OCI-M2 (cell line): ENCODE data around the gene SPC24.
"Not testable (repeated sequence)": the region's sequence is repeated elsewhere in the genome, so short reads cannot be mapped to it uniquely, and the experiment has no call there.

Source experiments
- DNase-seq: peaks from one replicate; lab custom pipeline; 2025; ENCODE audit not compliant: unreplicated experiment; lab: John Stamatoyannopoulos, UW

Gene SPC24

DNA sequence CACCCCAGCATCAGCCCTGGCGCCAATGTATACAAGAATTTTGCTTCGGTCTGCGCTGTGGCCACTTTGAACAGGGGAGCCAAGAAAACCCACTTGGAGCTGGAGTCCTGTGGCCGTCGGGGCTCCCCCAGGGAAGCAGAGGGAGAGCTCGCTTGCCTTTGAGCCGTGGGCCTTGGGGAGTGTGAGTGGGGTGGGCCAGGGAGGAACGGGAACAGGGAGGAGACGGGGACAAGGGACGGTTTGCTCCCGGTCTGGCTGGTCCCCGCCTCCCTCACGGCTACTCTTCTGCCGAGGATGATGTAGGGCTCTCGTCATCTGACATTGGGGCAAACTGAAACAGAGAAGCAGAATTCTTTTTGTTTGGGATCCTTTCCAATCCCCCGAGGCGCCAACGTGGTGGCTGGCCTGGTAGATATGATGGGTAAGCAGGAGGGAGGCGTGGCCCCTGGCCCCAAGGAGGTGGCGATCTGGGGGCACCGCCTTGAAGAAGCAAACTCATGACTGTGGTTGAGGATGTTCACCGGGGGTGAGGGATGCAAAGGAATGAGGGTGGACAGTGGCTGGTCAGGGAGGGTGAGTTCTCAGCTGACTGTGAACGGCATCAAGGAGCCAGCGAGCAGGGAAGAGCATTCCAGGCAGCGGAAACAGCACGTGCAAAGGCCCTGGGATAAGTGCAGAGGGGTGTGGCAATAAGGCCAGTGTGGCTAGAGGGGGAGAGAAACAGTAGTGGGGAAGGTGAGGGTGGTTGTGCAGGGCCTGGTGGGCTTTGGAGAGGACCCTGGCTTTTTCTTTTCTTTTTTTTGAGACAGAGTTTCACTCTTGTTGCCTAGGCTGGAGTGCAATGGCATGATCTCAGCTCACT, 10.9 kb upstream of the SPC24 start:
- no peak for DNase-seq

DNA sequence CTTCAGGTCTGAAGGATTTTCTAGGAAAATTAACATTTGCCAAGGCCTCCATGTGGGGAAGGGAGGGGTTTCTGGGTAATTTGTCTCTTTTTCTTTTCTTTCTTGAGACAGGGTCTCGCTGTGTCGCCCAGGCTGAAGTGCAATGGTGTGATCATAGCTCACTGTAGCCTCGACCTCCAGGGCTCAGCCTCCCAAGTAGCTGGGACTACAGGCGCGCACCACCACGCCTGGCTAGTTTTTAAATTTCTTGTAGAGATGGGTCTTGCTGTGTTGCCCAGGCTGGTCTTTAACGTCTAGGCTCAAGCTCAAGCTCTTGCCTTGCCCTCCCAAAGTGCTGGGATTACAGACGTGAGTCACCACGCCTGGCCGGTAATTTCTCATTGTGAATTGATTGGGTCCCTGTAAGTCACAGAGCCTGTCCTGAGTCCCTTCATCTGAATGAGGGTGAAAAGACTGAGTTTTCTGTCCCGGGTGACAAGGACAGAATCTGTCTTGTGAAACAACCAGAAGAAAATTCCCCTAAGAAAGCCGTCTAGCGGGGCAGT, 10.0 kb upstream of the SPC24 start:
- no peak for DNase-seq

DNA sequence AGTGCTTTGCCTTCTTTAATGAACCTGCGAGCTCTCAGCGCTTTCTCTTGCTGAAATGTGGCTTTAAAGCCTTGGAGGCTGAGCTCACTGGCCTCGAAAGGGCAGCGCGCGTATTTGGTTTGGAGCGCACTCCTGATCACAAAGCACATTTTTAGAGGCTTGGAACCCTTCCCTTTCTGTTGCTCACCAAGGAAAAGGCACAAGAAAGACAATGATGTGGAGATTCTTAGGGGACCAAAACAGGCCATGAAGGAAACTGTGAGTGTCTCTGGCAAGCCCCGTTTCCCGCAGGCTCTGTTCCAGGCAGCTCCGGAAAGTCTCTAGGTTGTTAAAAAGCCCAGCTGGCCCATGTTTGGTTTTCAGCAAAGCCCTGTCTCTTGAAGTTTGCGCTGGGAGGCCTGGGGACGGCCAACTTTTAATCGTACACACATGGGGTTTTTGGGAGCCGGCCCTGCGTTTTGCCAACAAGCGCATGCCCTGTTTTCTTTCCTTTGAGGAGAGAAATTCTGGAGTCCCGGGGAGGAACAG, 9.4 kb upstream of the SPC24 start:
- DNase-seq = no peak

DNA sequence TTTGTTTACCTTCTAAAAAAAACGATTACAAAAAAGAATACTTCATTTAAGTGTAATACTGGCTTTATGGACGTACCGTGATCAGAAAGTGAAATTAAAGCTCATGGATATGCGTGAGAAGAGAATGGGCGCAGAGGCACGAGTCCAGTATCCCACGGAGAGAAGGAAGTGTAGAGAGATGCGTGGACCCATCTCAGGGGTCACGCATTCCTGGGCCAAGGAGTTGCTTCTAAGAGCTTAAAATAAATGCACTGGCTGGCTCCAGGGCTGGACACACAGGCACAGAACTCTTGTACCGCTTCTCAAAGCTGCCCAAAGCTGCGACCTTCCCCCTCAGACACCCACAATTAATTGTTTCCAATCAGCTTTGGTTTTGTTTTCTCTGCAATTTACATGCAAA, 8.7 kb upstream of the SPC24 start:
- no peak for DNase-seq

DNA sequence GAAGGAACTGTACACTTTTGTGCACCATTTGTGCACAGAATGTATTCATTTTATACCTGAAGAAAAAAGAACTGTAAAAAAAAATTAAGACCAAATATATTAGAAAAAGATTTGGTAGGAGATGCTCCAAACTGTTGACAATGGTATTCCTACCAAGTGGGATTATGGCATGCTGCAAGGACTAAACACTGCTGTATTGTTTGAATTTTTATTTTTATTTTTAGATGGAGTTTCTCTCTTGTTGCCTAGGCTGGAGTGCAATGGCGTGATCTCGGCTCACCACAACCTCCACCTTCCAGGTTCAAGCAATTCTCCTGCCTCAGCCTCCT, 4.8 kb upstream of the SPC24 start:
- not testable (repeated sequence) for DNase-seq

DNA sequence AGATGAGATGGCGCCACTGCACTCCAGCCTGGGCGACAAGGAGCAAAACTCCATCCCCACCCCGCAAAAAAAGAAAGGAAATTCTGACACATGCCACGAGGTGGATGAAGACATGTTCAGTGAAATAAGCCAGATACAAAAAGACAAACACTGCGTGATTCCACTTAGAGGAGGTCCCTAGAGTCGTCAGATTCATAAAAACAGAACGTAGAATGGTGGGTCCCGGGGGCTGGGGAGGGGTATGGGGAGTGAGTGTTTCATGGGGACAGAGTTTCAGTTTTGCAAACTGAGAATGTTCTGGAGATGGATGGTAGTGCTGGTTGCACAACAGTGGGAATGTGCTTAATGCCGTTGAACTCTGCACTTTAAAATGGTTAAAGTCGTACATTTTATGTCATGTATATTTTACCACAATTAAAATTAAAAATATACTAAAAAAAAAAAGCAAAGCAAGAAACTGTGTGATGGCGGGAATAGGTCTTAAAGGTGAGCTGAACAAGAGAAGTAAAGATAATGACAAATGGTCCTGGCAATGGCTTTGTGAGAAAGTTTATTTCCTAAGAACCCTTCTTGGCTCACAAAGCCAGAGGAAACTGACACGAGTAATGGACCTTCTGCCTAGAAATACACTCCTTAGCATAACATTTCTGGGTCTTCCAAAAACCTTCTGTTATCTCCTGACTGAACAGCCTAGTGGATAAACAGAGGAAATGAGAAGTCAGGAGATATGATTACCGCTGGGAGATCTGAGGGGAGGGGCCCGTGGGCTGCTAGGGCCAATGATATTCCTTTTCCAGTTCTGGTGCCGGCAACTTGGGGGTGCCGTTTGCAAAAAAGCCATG, 4.2 kb upstream of the SPC24 start:
- peak; percentile 94 for DNase-seq

DNA sequence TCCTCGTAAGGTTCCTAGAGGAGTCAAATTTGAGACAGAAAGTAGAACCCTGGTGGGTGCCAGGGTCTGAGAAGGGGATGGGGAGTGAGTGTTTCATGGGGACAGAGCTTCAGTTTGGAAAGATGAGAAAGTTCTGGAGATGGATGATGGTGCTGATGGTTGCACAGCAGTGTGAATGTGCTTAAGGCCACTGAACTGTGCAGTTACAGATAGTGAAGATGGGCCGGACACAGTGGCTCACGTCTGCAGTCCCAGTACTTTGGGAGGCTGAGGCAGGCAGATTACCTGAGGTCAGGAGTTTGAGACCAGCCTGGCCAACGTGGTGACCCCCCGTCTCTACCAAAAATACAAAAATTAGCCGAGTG, 917 bp downstream of the SPC24 start:
- DNase-seq = no peak

DNA sequence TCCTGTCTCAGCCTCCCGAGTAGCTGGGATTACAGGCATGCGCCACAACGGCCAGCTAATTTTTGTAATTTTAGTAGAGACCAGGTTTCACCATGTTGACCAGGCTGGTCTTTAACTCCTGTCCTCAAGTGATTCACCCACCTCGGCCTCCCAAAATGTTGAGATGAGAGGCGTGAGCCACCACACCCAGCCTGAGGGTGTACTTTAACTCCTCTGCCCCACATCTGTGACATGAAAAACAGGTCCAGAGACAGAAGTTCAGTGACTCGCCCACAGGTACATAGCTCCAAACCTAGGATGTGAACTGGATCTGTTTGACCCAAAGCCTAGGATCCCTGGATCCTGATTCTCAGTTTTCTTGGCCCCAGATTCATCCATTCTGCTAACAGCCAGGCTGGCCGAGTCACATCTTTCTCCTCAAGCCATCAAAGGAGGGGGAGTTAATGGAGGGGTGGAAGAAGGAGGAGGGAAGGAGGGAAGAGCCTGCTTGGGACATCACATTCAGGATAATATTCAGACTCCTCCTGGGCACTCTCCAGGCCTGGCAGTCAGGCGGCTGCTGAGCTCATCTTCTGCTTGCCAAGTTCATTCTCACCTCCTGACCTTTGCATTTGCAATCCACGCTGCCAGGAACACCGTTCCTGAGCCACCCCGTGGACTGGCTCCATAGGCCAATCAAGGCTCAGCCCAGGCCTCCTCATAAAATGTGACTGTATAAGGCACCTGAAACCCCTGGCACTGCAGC, 3.1 kb downstream of the SPC24 start:
- DNase-seq = no peak

DNA sequence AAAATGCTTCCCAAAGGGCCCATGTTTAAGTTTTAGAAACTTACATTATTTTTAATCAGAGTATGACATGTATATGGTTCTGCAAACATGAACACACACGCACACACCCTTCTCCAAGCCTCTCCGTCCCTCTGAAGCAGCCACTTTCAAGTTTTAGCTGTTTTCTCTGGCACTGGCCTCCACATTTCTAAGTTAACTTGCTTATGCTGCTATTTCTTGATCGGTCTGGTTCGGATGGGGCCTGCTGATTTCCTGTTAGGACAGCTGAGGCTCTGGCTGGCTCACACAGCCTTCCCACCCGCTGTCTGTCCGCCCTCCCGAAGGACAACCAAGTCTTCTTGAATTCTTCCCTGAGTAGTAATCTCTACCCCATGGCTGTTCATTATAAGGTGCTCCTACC, 4.4 kb downstream of the SPC24 start:
- no peak for DNase-seq

DNA sequence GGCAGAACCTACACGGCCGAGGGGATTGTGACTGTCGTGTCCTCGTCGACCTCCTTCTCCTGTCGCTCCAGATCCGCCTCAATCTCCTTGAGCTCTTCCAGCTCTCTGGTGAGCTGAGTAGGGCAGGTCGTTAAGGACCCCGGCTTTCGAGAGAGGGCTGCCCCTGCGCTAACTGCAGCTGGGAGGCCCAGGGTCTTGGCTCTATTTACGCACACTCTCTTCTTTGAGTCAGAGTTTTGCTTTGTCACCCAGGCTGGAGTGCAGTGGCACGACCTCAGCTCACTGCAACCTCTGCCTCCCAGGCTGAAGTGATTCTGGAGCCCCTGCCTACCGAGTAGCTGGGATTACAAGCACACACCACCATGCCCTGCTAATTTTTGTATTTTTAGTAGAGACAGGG, 7.6 kb downstream of the SPC24 start:
- no peak for DNase-seq

DNA sequence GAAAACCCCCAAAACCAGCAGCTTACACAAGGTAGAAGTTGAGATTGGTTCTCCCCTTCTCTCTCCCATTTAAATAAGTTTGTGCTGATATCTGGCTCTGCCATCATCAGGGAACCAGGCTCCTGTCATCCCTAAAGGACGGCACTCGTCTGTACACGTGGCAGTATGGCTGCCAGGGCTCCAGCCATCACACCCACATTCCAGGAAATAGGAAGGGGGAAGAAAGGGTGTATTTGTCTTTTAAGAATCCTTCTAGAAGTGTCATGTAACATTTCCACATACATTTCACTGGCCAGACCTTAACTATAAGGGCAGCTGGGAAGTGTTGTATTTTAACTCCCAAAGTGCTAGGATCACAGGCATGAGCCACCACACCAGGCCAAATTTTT, 10.1 kb downstream of the SPC24 start:
- no peak for DNase-seq

DNA sequence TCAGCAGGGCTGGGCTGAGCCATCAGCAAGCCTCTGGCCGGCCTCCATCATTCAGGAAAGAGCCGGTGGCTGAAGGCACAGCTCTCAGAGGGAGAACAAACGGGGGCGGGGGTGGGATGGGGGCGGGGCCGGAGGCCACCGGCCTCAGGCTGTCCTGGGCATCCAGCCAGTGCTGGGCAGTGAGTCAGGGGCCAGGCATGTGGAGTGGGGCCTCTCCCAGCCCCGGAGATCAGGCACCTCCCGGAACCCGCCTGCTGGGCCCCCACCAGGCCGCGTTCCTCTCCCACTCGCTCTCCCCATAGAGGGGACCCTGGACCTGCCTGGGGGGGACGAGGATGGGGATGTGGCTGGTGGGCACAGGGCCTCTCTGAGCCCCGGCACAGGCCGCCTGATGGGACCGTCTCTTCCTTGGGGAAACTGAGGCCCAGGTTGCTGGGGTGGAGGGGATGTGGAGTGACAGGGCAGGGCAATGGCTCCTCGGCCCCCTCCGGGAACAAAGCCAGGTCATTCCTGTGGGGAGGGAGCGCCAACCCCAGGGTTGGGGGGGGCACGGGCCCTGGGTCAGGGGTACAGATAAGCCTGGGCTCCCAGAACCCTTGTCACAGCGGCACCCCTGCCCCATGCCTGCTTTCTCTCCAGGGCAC, 12.9 kb downstream of the SPC24 start:
- no peak for DNase-seq

DNA sequence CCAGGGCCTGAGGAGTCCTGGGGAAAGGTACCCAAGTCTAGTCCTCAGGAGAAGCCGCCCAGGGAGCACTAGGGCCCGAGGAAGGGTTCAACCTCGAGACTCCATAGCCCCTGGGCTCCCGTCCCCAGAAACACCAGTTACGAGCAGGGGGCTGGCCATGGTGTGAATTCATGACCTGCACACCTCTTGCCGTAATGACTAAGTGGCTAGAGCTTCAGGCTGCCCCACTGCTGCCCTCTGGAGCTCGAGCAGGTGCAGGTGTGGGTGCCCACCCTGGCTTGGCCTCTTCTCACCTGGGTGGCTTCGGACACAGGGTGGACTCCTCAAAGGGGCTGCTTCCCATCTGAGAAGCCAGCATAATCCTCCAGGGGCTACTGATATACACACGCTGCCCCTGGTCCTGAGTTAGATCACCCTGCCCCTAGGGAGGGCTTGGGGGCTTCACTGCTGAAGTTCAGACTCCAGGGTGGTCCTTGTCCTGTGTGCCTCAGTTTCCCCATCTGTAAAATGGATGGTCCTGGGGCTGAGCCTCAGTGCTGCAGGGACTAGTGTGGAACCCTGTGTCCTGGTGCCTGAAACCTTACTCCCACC, 13.6 kb downstream of the SPC24 start:
- no peak for DNase-seq

DNA sequence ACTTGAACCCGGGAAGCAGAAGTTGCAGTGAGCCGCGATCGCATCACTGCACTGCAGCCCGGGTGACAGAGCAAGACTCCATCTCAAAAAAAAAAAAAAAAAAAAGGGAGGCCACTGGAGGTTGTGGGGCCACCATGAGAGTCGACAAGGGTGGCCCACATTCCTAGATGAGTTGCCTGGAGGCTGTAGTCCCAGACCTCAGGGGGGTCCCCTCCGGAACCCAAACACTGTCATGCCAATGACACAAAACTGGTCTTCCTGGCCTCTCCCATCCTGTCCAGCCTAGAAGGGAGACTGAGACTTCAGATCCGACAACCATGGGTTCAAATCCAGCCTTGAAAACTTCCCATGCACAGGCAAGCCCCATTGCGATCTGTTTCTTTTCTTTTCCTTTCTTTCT, 14.7 kb downstream of the SPC24 start:
- DNase-seq = no peak

DNA sequence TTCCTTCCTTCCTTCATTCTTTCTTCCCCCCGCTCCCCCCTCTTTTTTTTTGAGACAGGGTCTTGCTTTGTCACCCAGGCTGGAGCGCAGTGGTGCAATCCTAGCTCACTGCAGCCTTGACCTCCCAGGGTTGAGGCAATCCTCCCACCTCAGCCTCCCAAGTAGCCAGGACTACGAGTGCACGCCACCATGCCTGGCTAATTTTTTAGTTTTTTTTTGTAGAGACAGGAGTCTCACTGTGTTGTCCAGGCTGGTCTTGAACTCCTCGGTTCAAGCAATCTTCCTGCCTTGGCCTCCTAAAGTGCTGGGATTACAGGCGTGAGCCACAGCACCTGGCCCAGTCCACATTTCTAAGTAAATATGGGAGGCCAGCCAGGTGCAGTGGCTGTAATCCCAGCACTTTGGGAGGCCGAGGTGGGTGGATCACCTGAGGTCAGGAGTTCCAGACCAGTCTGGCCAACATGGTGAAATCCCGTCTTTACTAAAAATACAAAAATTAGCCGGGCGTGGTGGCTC, 15.5 kb downstream of the SPC24 start:
- not testable (repeated sequence) for DNase-seq

DNA sequence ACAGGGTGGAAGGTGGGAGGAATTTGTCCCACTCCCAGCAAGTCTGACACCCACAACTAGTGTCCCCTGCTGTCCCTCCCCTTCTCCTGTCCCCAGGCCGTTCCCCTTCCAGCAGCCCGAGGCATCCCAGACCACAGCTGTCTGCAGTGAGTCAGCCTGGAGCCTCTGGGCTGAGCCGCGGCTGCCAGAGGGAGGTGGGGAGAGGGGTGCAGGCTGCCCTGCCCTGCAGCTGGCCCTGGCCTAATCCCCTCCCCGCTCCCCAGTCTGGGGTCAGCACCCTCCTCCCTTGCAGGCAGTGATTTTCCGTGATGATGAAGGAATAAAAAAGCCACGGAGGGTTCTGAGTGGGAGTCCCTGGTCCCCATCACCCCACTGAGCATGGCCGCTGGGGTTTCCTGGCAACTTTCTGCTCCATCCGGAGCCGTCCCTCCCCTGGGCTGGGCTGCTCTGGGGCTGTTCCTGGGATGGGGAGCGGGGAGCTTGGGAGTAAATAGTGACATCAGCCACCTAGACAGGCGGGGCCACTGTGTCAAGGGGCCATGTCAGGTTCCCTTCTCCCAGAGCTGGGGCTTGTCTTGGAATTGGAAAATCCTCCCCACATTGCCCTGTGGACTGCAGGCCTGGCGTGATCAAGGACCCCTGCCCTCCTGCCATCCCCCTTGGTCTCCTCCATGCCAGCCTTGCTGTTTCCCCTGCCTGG, 16.8 kb downstream of the SPC24 start:
- no peak for DNase-seq

DNA sequence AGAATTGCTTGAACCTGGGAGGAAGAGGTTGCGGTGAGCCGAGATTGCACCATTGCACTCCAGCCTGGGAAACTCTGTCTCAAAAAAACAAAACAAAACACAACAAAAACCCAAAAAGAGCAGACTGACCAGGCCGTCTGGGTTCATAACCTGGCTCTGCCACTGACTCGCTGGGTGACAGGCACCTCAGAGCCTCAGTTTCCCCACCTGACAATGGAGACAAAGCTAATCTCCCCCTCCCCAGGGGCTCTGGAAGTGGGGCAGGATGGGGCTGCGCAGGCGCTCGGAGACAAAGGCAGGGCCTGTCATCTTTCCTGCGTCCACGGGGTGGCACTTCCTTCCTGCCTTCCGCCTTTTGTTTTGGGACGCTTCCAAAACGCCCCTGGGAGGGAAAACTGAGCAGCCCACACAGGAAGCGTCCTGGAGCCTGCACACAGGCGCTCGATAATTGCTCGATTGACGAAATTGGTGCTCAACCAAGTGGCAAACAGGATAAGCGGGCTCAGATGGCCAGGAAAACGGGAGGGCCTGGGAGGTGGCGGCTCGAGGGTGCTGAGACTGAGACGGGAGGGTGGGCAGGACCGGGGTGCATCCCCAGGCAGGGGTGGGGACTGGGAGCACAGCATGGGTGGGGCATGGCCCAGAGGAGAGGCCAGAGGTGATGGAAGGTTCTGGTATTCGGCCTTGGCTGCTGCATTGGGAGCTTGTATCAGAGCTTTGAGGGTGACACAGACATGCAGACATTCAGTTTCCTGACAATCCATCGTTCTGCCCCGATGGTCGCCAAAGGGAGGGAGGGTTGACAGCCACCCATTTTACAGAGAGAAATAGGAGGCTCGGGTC, 17.8 kb downstream of the SPC24 start:
- no peak for DNase-seq

DNA sequence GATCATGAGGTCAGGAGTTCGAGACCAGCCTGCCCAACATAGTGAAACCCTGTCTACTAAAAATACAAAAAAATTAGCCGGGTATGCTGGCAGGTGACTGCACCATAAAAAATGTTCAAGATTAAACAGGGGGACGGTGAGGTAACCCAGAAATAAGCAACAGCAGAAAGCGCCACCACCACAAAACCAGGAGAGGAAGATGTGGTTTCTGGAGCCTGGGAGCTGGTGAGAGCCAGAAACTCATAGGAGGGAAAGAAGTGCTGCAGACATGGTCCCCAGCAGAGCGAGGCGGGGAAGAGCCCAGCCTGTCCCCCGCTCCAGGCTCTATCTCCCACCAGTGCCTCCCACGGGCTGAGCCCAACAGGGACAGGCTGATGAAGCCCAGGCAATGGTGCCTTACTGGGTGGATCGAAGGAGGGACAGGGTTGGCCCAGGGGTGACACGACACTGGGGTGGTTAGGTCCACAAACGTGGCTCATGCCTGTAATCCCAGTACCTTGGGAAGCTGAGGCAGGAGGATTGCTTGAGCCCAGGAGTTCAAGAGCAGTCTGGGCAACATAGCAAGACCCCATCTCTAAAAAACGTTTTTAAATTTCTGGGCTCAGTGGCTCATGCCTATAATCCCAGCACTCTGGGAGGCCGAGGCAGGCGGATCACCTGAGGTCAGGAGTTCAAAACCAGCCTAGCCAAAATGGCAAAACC, 19.0 kb downstream of the SPC24 start:
- no peak for DNase-seq
